HG03439 (cell line): ENCODE results near the gene CACNG4.
"Not testable (repeated sequence)": the region's sequence is repeated elsewhere in the genome, so short reads cannot be mapped to it uniquely, and the experiment has no call there.

Source experiments
- ATAC-seq: cut with Tn5 transposase; IDR thresholded peaks from one replicate; pipeline ENCODE4 v1.9.1; 2021; ENCODE audit warnings: mild to moderate bottlenecking, moderate library complexity; ENCODE audit not compliant: unreplicated experiment

The CACNG4 gene

GRCh38 chr17:67040652-67041051, 76.1 kb downstream of the CACNG4 start:
- no peak for ATAC-seq

GRCh38 chr17:67041119-67041518, 76.6 kb downstream of the CACNG4 start:
- ATAC-seq: not testable (repeated sequence)

GRCh38 chr17:67041531-67041930, 77.0 kb downstream of the CACNG4 start:
- ATAC-seq: no peak

- ATAC-seq: no peak
These were observed 77.7 kb downstream of the CACNG4 start for GRCh38 chr17:67041941-67042899.

DNA sequence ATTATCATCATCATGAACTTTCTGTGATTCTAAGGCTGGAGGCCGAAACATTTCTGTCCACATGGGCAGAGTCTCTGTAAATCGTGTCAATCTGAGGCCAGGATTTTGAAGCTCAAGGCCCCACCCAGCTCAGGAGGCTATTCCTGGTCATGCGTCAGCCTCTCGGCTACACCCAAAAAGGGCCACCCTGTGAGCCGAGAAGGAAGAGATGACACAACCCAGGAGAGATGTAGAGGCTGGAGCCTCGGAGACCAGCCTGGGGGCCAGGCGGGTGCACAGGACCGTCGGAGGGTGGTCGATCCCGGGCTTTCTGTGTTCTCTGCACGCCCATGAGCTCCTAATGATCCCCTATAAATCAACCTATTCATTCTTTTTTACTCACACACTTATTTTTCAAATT, 78.8 kb downstream of the CACNG4 start:
- no peak for ATAC-seq

- ATAC-seq: no peak
These were observed 79.7 kb downstream of the CACNG4 start, which contains the start of gene CACNG1 for GRCh38 chr17:67044016-67044772. CACNG1 (plus strand) TSS chr17:67044554; CDS start chr17:67044661, 107 bp downstream.

GRCh38 chr17:67044940-67045339, 80.4 kb downstream of the CACNG4 start:
- no peak for ATAC-seq

DNA sequence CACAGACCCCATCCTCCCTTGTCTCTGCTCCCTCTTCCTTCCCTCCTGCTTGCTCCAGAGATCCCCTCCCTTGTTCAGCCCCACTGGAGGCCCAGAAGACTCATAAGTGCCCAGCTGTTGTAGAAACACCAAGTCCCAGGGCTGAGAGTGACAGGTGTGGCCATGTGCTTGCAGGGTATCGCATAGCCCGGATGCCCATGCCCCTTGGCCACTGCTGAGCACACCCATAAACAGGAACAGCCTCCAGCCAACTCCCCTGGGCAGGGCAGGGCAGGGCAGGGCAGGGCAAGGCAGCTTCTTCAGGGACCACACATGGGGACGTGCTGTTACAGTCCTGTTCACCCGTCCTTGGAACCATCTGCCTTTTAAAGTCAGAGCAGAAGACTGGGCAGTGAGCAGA, 81.9 kb downstream of the CACNG4 start:
- no peak for ATAC-seq

- ATAC-seq: no peak
These were observed 82.9 kb downstream of the CACNG4 start for GRCh38 chr17:67047382-67047781.

DNA sequence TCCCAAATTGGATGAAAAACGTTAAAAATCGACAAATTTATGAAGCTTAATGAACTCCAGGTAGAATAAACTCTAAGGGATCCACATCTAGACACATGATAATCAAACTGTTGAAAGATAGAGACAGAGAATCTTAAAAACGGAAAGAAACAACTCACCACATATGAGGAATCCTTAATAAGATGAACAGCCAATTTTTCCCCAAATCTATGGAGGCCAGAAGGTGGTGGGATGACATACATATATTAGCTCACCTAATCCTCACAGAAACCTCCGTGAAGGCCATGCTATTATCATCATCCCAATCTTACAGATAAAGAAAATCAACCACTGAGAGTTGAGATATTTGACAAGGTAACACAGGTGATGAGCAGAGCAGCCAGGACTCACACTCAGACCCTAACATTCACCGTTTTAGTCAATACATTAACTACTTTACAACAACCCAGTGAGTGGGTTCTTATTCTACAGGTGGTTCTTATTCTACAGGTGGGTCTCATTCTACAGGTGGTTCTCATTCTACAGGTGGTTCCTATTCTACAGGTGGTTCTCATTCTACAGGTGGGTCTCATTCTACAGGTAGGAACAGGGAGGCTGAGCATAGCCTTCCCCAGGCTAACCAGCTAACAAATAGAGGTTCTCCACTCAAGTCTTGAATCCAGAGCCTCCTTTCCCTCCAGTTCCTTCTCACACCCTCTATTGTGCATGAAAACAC, 84.7 kb downstream of the CACNG4 start:
- ATAC-seq: no peak

DNA sequence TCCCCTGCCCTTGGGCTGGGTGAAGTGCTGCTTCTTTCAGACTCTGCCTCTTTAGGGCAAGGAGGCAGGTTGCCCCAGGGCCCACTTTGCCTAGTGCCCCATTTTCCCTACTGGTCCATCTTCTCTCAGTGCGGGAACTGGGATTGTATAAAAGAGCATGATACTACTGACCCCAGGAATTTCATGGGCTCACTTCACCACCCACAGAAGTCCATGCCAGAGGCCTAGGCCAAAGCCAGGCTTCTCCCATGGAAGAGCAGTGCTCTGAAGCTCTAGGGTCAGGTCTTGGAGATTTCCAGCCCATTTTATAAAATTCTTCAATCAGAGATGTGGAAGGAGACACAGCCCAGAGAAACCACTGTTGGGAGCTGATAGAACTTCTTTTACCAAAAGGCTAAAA, 85.6 kb downstream of the CACNG4 start:
- no peak for ATAC-seq

DNA sequence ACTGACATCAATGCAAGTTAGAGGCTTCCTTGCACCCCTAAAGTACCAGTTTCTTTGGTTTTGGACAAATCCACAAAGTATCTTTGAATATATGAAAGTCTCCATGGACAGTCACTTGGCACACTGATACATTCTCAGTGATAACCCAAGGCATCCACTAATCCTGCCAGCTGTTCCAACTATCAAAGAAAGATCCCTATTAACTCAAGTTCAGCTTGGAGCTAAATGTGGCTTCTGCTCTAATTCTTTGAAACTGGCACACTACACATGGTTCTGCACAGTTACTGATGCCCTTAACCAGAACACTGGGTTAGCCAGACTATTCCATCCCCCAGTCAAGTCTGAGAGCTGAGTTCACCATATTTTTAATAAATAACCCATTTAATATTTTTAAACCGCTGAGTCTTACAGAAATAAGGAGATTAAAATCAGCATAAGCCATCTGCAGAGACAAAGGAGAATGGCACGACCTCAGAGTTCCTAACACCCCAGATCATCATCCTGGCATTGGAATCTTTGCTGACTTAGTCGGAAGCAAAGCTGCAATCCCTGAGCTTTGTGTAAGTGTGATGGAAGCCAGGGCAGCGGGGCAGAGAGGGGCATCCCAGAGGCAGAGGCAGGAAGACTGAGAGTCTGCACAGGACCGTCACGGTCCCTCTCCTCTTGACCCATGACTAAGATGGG, 86.1 kb downstream of the CACNG4 start:
- no peak for ATAC-seq

DNA sequence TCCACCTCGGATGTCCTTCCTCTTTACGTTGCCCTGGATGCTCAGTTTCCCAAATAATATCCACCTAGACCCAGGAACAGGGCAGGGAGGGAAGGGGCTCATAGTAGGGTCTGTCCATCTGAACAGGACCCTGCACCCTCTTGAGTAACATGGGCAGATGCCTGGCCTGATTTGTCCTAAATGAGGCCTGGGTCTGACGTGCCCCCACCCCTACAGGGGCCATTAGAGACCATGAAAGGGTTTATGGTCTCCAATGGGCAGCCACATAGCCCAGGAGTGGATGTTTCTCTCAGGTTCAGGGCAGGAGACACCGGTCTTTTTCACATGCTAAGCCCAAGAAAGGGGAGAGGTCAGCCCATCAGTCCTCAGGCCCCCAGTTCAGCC, 86.6 kb downstream of the CACNG4 start:
- ATAC-seq: no peak

- no peak for ATAC-seq
These were observed 87.3 kb downstream of the CACNG4 start for GRCh38 chr17:67051837-67052236.

- ATAC-seq: no peak
These were observed 88.4 kb downstream of the CACNG4 start for GRCh38 chr17:67052720-67053437.

- no peak for ATAC-seq
These were observed 89.0 kb downstream of the CACNG4 start for GRCh38 chr17:67053438-67054000.

DNA sequence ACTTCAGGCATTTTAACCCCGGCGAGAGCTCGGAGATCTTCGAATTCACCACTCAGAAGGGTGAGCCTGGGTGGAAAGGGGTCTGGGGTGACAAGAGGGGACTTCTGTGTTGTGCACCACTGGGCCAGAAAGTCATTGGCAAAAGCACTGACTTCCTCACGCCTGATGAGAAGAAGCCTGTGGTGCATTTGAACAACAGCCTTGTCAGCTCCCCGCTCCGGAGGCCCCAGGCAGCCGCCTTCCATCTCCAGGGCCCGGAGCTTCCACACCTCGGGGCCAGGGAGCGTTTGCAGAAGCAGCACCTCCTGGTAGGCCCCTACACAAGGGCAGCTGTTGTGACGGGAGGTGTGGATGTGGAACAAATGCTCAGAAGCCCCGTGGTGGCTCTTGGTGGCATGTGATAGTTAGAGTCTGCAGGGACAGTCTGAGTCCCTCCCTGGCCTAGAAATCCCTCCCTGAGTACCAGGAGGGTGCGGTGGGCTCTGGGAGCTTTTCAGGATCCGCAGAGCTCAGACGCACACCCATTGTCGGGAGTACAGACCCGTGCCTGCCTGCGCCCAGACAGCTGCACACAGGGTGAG, 89.6 kb downstream of the CACNG4 start:
- no peak for ATAC-seq

DNA sequence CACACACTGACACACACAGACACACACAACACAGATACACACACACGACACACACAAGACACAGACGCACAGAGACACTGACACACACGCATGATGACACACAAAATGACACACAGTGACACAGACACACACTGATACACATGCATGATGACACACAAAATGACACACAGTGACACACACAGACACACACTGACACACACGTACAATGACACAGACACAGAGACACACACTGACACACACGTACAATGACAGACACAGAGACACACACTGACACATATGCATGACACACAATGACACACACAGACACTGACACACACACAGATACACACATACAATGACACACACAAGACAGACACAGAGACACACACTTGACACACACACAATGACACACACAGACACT, 90.1 kb downstream of the CACNG4 start:
- ATAC-seq: no peak

DNA sequence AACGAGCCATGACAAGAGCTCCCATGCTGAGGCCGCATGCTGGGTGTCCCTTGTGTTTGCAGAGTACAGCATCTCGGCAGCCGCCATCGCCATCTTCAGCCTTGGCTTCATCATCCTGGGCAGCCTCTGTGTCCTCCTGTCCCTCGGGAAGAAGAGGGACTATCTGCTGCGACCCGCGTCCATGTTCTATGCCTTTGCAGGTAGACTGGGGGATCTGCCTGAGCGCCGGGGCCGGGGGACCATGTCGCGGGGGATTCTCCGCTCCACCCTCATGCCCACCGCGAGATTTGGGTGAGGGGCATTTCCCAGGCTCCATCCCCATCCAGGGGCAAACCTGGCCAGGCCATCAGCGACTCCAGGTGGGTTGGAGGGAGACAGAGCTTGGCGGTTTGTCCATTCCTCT, 90.5 kb downstream of the CACNG4 start:
- no peak for ATAC-seq
